Dermis blood vessel endothelial cell (primary cell): ENCODE results near the gene RNF180. TPM values are rescaled to one million over a fixed set of nuclear protein-coding genes. Genes with fewer than 3 reads are reported as not detected.
"Not testable (repeated sequence)": the region's sequence is repeated elsewhere in the genome, so short reads cannot be mapped to it uniquely, and the experiment has no call there.

Experiments
- DNase-seq: peaks from one replicate; pipeline ENCODE4 v3.0.0; 2010
- total RNA-seq: library from RNA; depleted of rRNA; stranded (reverse); fragments of >200 nt; gene quantifications from 2 replicates; pipeline ENCODE4 v1.2.3, GENCODE V29; 2014

Gene RNF180
- total RNA-seq, 1 donor from 2014 or later: 6.1 TPM

GRCh38 chr5:64397552-64397951, 231.9 kb downstream of the RNF180 start:
- no peak for DNase-seq

- not testable (repeated sequence) for DNase-seq
These were observed 233.1 kb downstream of the RNF180 start for GRCh38 chr5:64398735-64399134.

GRCh38 chr5:64407103-64407825, 241.6 kb downstream of the RNF180 start:
- not testable (repeated sequence) for DNase-seq

- DNase-seq: no peak
These were observed 251.7 kb downstream of the RNF180 start for GRCh38 chr5:64417390-64417789.

GRCh38 chr5:64418013-64418412, 252.4 kb downstream of the RNF180 start:
- no peak for DNase-seq

Other genes with a start within 250 kb of the RNF180 start
- gene HTR1A, start 203.4 kb upstream of the RNF180 start, total RNA-seq: not detected in 2 replicates